ENCODE results near the gene SRRM3. TPM values are rescaled to one million over a fixed set of nuclear protein-coding genes. Genes with fewer than 3 reads are reported as not detected.

SRRM3 gene
- total and polyA plus RNA-seq, 10 donors, result 0.23 to 1.6 (median 0.93) TPM; not detected in 1

DNA sequence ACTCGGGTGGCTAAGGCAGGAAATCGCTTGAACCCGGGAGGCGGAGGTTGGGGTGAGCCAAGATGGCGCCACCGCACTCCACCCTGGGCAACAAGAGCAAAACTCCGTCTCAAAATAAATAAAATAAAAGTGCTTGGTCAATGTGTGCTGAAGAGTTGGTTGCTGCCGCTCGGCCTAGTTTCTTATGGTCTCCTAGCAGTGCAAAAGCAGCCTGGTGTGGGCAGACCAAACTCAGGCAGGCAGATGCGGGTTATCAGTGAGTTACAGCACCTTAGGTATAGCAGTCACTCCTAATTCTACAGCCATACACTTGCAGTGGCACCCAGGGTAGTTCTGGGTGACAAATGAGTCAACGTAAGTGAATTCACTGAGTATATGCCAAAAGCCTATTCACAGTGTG is 123.4 kb downstream of the SRRM3 start:
- 95 to 98% (median 96%) methylated on average over 11 of the region's 11 CpGs for WGBS, 5 donors

DNA sequence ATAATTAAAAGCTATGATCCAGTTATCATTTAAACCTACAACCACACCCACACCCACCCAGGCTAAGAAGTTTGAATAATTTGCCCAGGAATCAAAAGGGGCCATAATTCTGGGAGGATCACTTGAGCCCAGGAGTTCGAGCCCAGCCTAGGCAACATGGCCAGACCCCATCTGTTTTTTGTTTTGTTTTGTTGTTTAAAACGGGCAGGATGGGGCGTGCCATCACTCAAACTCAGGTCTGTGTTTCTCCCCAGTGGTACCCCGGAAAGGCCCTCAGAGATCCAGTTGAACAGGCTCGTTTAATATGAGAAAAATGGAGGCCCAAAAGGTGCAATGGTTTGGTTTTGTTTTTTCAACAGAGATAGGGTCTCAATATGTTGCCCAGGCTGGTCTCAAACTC is 124.1 kb downstream of the SRRM3 start:
- TF ChIP-seq POLR2AphosphoS5 (IDR thresholded peaks at IDR 0.05) (no peak), POLR2A (IDR thresholded peaks at IDR 0.05) (no peak)
- TF ChIP-seq, protein P1, sequence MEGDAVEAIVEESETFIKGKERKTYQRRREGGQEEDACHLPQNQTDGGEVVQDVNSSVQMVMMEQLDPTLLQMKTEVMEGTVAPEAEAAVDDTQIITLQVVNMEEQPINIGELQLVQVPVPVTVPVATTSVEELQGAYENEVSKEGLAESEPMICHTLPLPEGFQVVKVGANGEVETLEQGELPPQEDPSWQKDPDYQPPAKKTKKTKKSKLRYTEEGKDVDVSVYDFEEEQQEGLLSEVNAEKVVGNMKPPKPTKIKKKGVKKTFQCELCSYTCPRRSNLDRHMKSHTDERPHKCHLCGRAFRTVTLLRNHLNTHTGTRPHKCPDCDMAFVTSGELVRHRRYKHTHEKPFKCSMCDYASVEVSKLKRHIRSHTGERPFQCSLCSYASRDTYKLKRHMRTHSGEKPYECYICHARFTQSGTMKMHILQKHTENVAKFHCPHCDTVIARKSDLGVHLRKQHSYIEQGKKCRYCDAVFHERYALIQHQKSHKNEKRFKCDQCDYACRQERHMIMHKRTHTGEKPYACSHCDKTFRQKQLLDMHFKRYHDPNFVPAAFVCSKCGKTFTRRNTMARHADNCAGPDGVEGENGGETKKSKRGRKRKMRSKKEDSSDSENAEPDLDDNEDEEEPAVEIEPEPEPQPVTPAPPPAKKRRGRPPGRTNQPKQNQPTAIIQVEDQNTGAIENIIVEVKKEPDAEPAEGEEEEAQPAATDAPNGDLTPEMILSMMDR (IDR thresholded peaks at IDR 0.05 in 8 of 11, conservative IDR thresholded peaks at IDR 0.05 in 3 of 11), result no peak
- intact Hi-C loops (cut with DNase I; ENCODE audit: low total_unique reads), result no loop called here
- Histone ChIP-seq H3K27ac (no peak overlapping the region), H3K4me1 (peaks cover 0 to 44% (median 17%) of the 10 kb centered on the region in 6 donors), H3K9me3 (no peaks in the 10 kb centered on the region), H3K27me3 (replicated peaks in 1 of 7) (no peaks in the 10 kb centered on the region), H3K36me3 (peaks cover 0 to 84% (median 28%) of the 10 kb centered on the region in 6 donors), H3K4me3 (no peak overlapping the region)
- DNase-seq, result no peak
- 86 to 98% (median 94%) methylated on average over 5 of the region's 5 CpGs for WGBS, 5 donors

More for the DNA sequence above, 123.4 kb downstream of the SRRM3 start:
- no peak overlapping the region for H3K27ac ChIP-seq
- no peaks in the 10 kb centered on the region for H3K9me3 ChIP-seq
- no peak for DNase-seq
- intact Hi-C loops (cut with DNase I; ENCODE audit: low total_unique reads), result no loop called here
- no peaks in the 10 kb centered on the region for H3K27me3 ChIP-seq (replicated peaks in 1 of 7)
- H3K4me3 ChIP-seq, result no peak overlapping the region
- TF ChIP-seq, protein P1 (IDR thresholded peaks at IDR 0.05 in 8 of 11, conservative IDR thresholded peaks at IDR 0.05 in 3 of 11), result no peak
- TF ChIP-seq POLR2A (IDR thresholded peaks at IDR 0.05) (no peak), POLR2AphosphoS5 (IDR thresholded peaks at IDR 0.05) (no peak)
- H3K4me1 ChIP-seq, result peaks cover 0 to 37% (median 14%) of the 10 kb centered on the region in 6 donors
- peaks cover 0 to 78% (median 27%) of the 10 kb centered on the region in 6 donors for H3K36me3 ChIP-seq

DNA sequence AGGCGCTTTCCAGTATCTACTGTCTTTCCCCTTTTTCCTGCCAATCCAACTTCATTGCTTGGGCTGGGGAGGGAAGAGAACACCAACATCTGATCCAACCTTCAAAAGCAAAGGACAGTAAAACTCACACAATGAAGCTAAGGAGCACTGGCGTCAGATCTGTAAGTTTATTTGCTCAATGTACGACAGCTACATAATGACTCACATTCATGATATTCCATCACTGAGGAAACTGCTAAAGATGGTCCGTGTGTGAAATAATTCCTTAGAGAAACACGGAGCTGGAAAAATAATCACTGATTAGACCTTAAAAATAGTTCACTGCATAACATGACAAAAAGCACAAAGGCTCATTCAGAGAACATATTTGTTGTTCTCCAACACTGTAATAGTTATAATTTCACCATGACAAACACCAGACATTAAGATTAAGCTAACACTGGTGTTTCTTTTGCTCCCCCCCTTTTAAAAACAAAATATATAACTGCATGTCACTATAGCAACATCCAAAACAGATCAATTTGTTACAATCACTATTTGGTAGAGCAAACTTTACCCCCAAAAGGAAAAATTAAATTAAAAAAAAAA is 125.0 kb downstream of the SRRM3 start:
- H3K4me1 ChIP-seq, result peaks cover 0 to 54% (median 18%) of the 10 kb centered on the region in 6 donors
- H3K27me3 ChIP-seq (replicated peaks in 1 of 7), result no peaks in the 10 kb centered on the region
- no peaks in the 10 kb centered on the region for H3K9me3 ChIP-seq
- intact Hi-C loops (cut with DNase I; ENCODE audit: low total_unique reads), result no loop called here
- no peak overlapping the region for H3K4me3 ChIP-seq
- no peak for TF ChIP-seq POLR2A (IDR thresholded peaks at IDR 0.05)
- TF ChIP-seq POLR2AphosphoS5 (IDR thresholded peaks at IDR 0.05), result no peak
- TF ChIP-seq, protein P1 (IDR thresholded peaks at IDR 0.05 in 8 of 11, conservative IDR thresholded peaks at IDR 0.05 in 3 of 11), result no peak
- 84 to 95% (median 89%) methylated on average over 5 of the region's 5 CpGs for WGBS, 5 donors
- no peak overlapping the region for H3K27ac ChIP-seq
- peaks cover 0 to 92% (median 28%) of the 10 kb centered on the region in 6 donors for H3K36me3 ChIP-seq
- DNase-seq, result no peak

DNA sequence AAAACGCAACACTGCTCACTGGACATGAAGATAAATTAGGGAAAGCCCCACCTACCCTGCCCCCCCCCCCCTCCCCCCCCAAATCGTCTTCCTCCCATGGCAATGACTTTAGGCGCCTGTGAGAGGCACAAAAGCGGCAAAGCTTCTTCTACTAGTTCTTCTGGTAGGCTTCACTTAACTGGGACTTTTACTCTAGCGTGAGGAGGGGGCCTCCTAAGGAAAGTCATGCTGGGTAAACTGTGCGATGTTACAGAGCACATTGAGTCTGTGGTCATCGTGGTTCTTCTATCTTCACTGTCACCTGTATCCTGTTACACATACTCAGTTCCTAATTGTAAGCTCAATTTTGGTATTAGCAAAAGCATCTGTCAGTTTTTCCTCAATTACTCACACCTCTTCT is 125.9 kb downstream of the SRRM3 start:
- no peaks in the 10 kb centered on the region for H3K9me3 ChIP-seq
- 21 to 40% (median 23%) methylated on average over 7 of the region's 7 CpGs for WGBS, 5 donors
- peaks cover 5 to 62% (median 26%) of the 10 kb centered on the region in 6 donors for H3K4me1 ChIP-seq
- H3K27ac ChIP-seq, result peak overlapping the region in 1 of 8 donors; percentile 13
- TF ChIP-seq, protein P1 (IDR thresholded peaks at IDR 0.05 in 8 of 11, conservative IDR thresholded peaks at IDR 0.05 in 3 of 11), result no peak
- TF ChIP-seq POLR2A (IDR thresholded peaks at IDR 0.05) (no peak), POLR2AphosphoS5 (IDR thresholded peaks at IDR 0.05) (no peak)
- H3K4me3 ChIP-seq, result no peak overlapping the region
- H3K27me3 ChIP-seq (replicated peaks in 1 of 7), result no peaks in the 10 kb centered on the region
- DNase-seq, result no peak
- intact Hi-C loops (cut with DNase I; ENCODE audit: low total_unique reads), result no loop called here
- peaks cover 0 to 83% (median 28%) of the 10 kb centered on the region in 6 donors for H3K36me3 ChIP-seq
